GM18502 (cell line): ENCODE data around the gene SLC9A9.
"Not testable (repeated sequence)": the region's sequence is repeated elsewhere in the genome, so short reads cannot be mapped to it uniquely, and the experiment has no call there.

Source experiments
- ATAC-seq: cut with Tn5 transposase; IDR thresholded peaks from one replicate; pipeline ENCODE4 v1.9.1; 2021; ENCODE audit warnings: mild to moderate bottlenecking; ENCODE audit not compliant: unreplicated experiment, poor library complexity

Gene SLC9A9

GRCh38 chr3:143700431-143700975, 147.8 kb downstream of the SLC9A9 start:
- ATAC-seq: no peak

DNA sequence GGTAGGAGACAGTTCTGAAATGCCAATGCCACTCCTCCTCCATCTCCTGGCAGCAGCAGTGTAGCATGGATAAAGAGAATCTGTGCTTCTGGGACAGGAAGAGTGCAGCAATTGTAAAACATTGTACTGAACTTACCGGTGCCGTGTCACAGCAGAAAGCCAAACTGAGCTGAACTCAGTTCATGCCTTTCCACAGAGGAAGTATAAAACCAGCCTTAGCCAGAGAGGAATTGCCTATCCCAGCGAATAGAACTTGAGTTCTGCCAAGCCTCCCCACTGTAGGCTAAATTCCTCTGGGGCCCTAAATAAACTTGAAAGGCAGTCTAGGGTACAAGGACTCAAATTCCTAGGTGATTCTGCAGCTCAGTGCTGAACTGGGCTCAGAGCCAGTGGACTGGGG, 148.8 kb downstream of the SLC9A9 start:
- no peak for ATAC-seq

GRCh38 chr3:143698682-143699303, 149.5 kb downstream of the SLC9A9 start:
- ATAC-seq: no peak

DNA sequence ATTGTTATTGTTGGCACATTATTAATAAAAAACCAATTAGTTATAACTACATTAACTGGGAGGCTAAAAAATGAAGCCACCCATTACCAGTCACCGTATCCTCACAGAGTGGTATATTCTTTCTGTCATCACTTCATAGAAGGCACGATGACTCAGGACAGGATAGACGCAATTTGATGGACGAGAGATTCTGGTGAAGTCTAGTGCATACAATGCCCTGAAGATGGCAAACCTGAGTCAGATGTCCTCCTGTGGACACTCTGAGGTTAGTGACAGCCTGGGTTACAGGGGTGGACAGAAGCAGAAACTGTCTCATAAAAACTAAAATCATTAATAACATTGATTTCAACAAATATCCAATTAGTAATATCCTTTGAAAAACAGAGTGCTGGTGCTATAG, 150.3 kb downstream of the SLC9A9 start:
- no peak for ATAC-seq

- ATAC-seq: not testable (repeated sequence)
Observed at GRCh38 chr3:143695333-143695732, 152.9 kb downstream of the SLC9A9 start.

- ATAC-seq: no peak
Observed at GRCh38 chr3:143693506-143693905, 154.8 kb downstream of the SLC9A9 start.

DNA sequence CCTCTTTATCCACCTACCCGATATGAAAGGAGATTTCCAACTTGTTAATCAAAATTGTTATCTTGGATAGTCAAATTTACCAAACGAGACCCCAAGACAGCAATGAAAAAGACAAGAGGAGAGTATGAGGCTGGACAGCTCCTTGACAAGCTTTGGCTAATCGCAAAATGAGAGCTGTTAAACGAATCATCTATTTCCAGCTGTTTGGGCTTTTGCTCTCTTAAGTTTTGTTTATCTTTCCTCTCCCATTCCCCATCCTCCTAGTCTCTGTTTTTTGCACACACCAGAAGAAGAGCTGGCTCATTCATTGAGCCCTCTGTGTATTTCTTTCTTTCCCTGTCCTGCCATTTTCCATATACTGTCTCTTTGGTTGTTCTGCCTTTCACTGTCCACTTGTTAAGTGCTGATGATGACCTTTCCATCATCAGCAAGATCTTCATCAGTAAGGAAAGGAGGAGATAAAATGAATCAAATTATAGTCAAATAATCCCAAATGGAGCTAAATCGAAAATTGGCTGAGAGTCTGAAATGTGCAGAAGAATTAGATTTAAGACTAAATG, 161.6 kb downstream of the SLC9A9 start:
- no peak for ATAC-seq

- ATAC-seq: no peak
Observed at GRCh38 chr3:143685491-143685890, 162.8 kb downstream of the SLC9A9 start.

DNA sequence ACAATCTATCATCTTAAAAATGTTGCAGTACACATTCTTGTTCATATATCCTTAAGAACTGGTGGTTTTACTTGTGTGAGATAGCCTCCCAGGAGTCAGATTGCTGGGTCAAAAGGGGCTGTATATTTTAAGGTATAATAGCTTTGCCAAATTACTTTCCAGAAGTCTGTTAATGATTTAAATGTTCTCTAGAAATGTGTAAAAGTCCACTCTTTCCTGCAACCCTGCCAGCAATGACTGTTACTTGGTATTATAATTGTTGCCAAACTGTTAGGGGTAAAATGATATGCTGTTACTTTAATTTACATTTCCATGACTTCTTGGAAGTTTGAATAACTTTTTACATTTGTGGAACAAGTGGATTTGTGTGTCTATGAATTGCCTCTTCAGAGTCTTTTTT, 170.8 kb downstream of the SLC9A9 start:
- no peak for ATAC-seq

DNA sequence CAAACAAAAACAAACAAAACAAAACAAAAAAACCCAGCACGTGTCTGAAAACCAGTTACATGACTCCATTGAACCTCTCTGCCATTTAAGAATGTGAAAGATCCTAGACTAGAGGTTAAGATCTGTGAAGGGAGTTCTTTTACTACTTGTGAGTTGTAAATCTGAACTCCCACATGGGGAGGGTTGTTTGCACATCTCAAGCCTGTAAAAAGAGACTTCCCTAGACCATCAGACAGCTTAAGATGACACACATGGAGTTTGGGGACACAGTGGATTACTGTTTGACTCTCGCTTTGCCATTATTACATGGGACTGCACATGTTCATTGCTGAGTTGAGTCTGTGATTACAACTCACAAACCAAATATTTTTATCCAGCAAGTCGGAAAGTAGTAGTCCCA, 171.5 kb downstream of the SLC9A9 start:
- no peak for ATAC-seq

DNA sequence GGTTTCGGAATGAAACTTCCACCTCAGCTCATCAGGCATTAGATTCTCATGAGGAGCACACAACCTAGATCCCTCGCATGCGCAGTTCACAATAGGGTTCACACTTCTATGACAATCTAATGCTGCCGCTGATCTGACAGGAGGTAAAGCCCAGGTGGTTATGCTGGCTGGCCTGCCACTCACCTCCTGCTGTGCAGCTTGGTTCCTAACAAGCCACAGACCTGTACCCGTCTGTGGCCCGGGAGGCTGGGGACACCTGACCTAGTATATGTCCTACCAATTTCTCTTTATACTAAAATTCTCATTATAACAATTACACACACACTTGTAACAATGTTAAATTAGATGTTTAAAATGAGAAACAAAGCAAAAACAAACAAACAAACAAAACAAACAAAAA, 172.2 kb downstream of the SLC9A9 start:
- ATAC-seq: no peak

GRCh38 chr3:143674100-143674968, 173.9 kb downstream of the SLC9A9 start:
- peak; percentile 68 for ATAC-seq

DNA sequence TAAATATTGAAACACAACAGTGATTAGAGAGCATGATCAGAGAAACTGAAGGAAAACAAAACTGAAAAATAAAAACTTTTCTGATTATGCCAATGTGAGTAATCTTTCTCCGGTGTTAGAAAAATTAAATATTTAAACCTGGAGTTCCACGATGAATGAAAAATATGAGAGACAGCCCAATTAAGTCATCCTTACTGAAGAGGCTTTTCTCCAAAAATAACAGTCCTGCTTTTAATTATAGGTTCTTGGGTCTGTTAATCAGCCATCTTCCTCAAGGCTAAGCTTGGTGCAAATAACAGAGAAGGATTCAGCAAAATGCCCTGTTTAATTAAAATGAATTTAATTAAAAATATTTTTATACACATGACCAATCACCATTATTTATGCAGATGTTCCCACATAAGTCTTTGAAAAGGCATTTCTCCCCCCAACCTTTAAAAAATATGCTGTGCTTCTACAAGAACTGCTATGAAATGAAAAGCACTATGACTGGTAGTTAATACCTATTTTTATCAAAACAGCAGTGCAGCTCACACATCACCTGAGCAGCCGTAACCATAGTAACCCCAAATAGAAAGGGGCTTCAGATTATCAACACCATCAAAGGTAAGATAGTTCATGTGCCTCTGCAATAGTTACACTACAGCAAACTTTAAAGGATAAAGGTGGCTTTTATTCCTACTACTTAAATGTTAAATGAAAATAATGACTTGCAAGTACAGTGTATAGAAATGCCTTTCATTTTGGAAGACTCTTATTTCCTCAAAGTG, 175.7 kb downstream of the SLC9A9 start:
- ATAC-seq: no peak

DNA sequence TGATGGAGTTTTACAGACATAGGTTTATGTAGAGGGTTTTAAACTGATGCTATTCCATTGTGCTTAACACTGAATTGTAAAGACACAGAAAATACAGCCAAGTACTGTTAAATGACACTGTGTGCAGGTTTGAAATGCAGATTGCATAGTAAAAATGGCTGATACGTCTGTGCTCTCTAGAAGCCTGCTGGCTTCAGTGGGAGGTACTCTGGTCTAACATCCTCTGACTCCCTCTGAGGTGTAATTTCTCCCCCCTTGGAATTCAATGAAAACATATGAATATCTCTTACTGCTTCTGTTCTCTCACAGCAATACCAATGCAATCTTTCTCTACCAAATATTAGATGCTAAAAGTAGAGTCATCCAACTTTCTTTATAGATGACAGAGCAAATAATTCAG, 176.6 kb downstream of the SLC9A9 start:
- no peak for ATAC-seq

GRCh38 chr3:143668924-143669790, 179.1 kb downstream of the SLC9A9 start:
- ATAC-seq: peak; percentile 93

DNA sequence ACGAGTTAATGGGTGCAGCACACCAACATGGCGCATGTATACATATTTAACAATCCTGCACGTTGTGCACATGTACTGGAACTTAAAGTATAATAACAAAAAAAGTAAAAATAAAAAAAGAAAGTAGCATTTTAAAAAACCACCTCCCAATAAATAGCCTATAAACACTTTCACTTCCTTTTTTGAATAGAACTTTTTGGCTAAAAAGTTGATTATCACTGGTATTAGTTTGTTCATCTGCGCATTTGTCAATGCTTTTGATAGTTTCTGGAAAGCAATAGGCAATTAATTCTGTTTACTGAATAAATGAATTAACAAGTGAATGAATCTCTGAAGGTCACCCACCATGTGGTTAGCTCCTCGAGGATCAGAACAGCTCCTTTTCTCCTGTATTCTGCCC, 179.9 kb downstream of the SLC9A9 start:
- ATAC-seq: no peak

DNA sequence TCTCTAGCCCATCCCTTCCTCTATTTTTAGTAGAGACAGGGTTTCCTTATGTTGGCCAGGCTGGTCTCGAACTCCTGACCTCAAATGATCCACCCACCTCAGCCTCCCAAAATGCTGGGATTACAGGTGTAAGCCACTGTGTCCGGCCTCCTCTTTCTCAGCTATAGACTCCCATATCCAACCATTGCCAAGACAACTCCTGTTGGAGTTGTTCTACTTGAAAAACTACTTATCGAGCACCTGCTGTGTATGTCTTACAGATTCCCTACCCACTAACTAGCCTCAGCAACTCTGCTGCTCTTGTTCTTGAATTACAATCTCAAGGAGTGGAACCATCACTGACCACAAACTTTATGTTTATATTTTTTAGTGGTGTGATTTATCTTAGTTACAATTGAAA, 186.6 kb downstream of the SLC9A9 start:
- ATAC-seq: no peak

GRCh38 chr3:143658861-143659260, 189.4 kb downstream of the SLC9A9 start:
- no peak for ATAC-seq

DNA sequence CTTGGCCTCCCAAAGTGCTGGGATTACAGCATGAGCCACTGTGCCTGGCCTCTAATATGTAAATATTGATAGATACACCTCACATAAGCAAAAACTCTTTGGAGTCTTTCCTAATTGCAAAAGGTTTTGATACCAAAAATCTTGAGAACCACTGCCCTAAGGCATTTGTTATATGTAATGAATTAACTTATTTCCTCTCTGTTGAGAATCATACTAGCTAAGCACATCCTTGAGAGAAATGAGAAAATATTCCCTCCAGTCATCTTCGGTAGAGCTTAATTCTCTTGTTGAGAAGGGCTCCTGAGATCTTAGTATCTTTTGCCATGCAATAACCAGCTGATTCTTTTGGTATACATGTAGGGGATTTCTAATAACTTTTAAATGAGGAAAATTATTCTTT, 190.2 kb downstream of the SLC9A9 start:
- no peak for ATAC-seq

GRCh38 chr3:143657391-143657790, 190.9 kb downstream of the SLC9A9 start:
- ATAC-seq: no peak
